B cell (primary cell): Measurements from ENCODE around the gene HHIPL1. TPM values are rescaled to one million over a fixed set of nuclear protein-coding genes. Genes with fewer than 3 reads are reported as not detected.

Experiments
- ATAC-seq: fragments of 200-7000 bp; cut with Tn5 transposase; one replicate; pipeline ENCODE4 v1.10.0; 2021; ENCODE audit warnings: low read depth, mild to moderate bottlenecking, moderate number of reproducible peaks, moderate library complexity
- CTCF ChIA-PET: fragments of 350-600 bp; sonication (Branson Sonifier 250); formaldehyde crosslinking; loops from one replicate; lab custom pipeline; 2021; ENCODE audit warnings: antibody characterized with exemption, inconsistent platforms; lab: Charles Lee
- POLR2A ChIA-PET: fragments of 350-600 bp; sonication (Branson Sonifier 250); formaldehyde crosslinking; loops from one replicate; lab custom pipeline; 2021; ENCODE audit warnings: antibody characterized with exemption; lab: Charles Lee
- DNase-seq: peaks from one replicate; pipeline ENCODE4 v3.0.0; 2013
- H2AFZ ChIP-seq: 2 replicates; pipeline ENCODE4 v1.6.1; 2012; ENCODE audit warnings: mild to moderate bottlenecking, low read depth, low read length; ENCODE audit not compliant: insufficient read depth, poor library complexity, severe bottlenecking
- H3K27ac ChIP-seq, 2 donors: 1 replicate in 1 of 2; 2 replicates in 1 of 2; pipeline ENCODE4 v1.5.1; 2012 to 2013; ENCODE audit warnings: low read length in 2 of 2, mild to moderate bottlenecking in 2 of 2, moderate library complexity in 1 of 2
- H3K27me3 ChIP-seq, 4 experiments: fragments of 200-600 bp in 1 of 4; sonication (generic) in 1 of 4; replicated peaks in 1 of 4; 1 replicate in 2 of 4; 2 replicates in 2 of 4; pipeline versions ENCODE4 v1.6.1 to v1.7.0; 2013 to 2016; ENCODE audit warnings: low read length in 3 of 4, mild to moderate bottlenecking in 2 of 4, mixed read lengths in 1 of 4, moderate library complexity in 1 of 4; ENCODE audit not compliant: insufficient read depth in 4 of 4, control insufficient read depth in 3 of 4; ENCODE audit errors: control extremely low read depth in 1 of 4
- H3K36me3 ChIP-seq, 2 experiments: replicated peaks in 1 of 2; 1 replicate in 1 of 2; 2 replicates in 1 of 2; pipeline versions ENCODE4 v1.6.1 to v1.7.1; 2013; ENCODE audit warnings: low read length in 1 of 2; ENCODE audit not compliant: insufficient read depth in 2 of 2, control insufficient read depth in 1 of 2; ENCODE audit errors: control extremely low read depth in 1 of 2, extremely low read depth in 1 of 2
- H3K4me1 ChIP-seq, 2 donors: fragments of 200-600 bp in 1 of 2; sonication (generic) in 1 of 2; 1 replicate in 1 of 2; 2 replicates in 1 of 2; pipeline versions ENCODE4 v1.5.1 to v1.6.1; 2013 to 2017; ENCODE audit warnings: low read length in 2 of 2; ENCODE audit not compliant: control insufficient read depth in 2 of 2, insufficient read depth in 2 of 2
- H3K4me2 ChIP-seq: replicated peaks from 2 replicates; pipeline ENCODE3; 2012; ENCODE audit warnings: mild to moderate bottlenecking, low read depth, low read length; ENCODE audit not compliant: poor library complexity, severe bottlenecking
- H3K4me3 ChIP-seq, 5 experiments: fragments of 200-600 bp in 1 of 5; sonication (generic) in 1 of 5; 1 replicate in 3 of 5; 2 replicates in 2 of 5; pipeline versions ENCODE4 v1.5.1 to v1.7.0; 2011 to 2016; ENCODE audit warnings: low read length in 4 of 5, mild to moderate bottlenecking in 4 of 5, low read depth in 2 of 5, control low read depth in 1 of 5, moderate library complexity in 1 of 5; ENCODE audit not compliant: insufficient read depth in 1 of 5; ENCODE audit errors: control extremely low read depth in 1 of 5, extremely low read depth in 1 of 5
- H3K79me2 ChIP-seq: fragments of 200-600 bp; sonication (generic); one replicate; pipeline ENCODE4 v1.6.0; 2016; ENCODE audit warnings: low read length; ENCODE audit not compliant: control insufficient read depth, insufficient read depth
- H3K9ac ChIP-seq: fragments of 200-600 bp; sonication (generic); 2 replicates; pipeline ENCODE4 v1.6.1; 2017; ENCODE audit warnings: mild to moderate bottlenecking, low read length, moderate library complexity
- H3K9me3 ChIP-seq, 3 donors: one replicate each; pipeline versions ENCODE4 v1.6.1 to v1.7.1; 2013; ENCODE audit warnings: low read length in 2 of 3; ENCODE audit not compliant: control insufficient read depth in 2 of 3, insufficient read depth in 1 of 3; ENCODE audit errors: control extremely low read depth in 1 of 3
- H4K20me1 ChIP-seq: 2 replicates; pipeline ENCODE4 v1.6.0; 2012; ENCODE audit warnings: mild to moderate bottlenecking, low read length; ENCODE audit not compliant: insufficient read depth, control insufficient read depth, poor library complexity, severe bottlenecking
- H3K27ac Mint-ChIP-seq: one replicate; pipeline ENCODE4 v1.8.0; 2021; ENCODE audit warnings: mixed read lengths
- H3K27me3 Mint-ChIP-seq: one replicate; pipeline ENCODE4 v1.8.0; 2021; ENCODE audit warnings: mixed read lengths
- H3K4me1 Mint-ChIP-seq: one replicate; pipeline ENCODE4 v1.8.0; 2021; ENCODE audit warnings: mixed read lengths
- H3K4me3 Mint-ChIP-seq: one replicate; pipeline ENCODE4 v1.8.0; 2021; ENCODE audit warnings: mixed read lengths
- H3K9me3 Mint-ChIP-seq: one replicate; pipeline ENCODE4 v1.8.0; 2022; ENCODE audit warnings: mixed read lengths; ENCODE audit not compliant: insufficient read depth
- CTCF ChIP-seq: fragments of 200-600 bp; IDR thresholded peaks from one replicate; pipeline ENCODE4 v1.8.0; 2022; ENCODE audit warnings: antibody characterized with exemption, mild to moderate bottlenecking
- EZH2 ChIP-seq: IDR thresholded peaks from 2 replicates; pipeline ENCODE4 v1.6.1; 2012; ENCODE audit warnings: borderline replicate concordance, low read depth, mild to moderate bottlenecking, moderate library complexity, low read length; ENCODE audit not compliant: insufficient read depth, poor library complexity, severe bottlenecking
- WGBS: methylation state at CpG from one replicate; pipeline ENCODE4 v1.1.5; 2013; ENCODE audit warnings: missing lambda C conversion rate; ENCODE audit not compliant: insufficient coverage; 5-methylcytosine and 5-hydroxymethylcytosine counted together
- intact Hi-C: fragments of 100-400 bp; cut with micrococcal nuclease; formaldehyde crosslinking; loops from one replicate; pipeline ENCODE4 v1.10.0; 2022
- polyA plus RNA-seq: library from polyadenylated mRNA; depleted of rRNA; stranded (reverse); fragments of >200 nt; gene quantifications from 2 replicates; pipeline ENCODE4 v1.2.3, GENCODE V29; 2012
- total RNA-seq, 2 donors: library from RNA; stranded (reverse); fragments of 120-200 nt in 1 of 2; gene quantifications; 1 replicate in 1 of 2; 2 replicates in 1 of 2; pipeline versions ENCODE4 v1.2.3 to v1.2.4, GENCODE V29; 2013 to 2022

The HHIPL1 gene
- total and polyA plus RNA-seq, 2 donors (not counting 1 experiment from before 2014, with no cell fraction given), result not detected

- Mint-ChIP-seq H3K4me1 (peaks cover 3% of the 10 kb centered on the region), H3K9me3 (no peaks in the 10 kb centered on the region), H3K27ac (no peak overlapping the region), H3K4me3 (no peak overlapping the region), H3K27me3 (peaks cover 54% of the 10 kb centered on the region)
- H3K27ac ChIP-seq, result no peak overlapping the region
- WGBS, result no CpG with 5 or more reads among the region's 5 CpGs
- H3K4me2 ChIP-seq, result no peak overlapping the region
- no peaks in the 10 kb centered on the region for H3K79me2 ChIP-seq
- no peak overlapping the region for H3K4me3 ChIP-seq
- POLR2A ChIA-PET, result no interaction called here
- intact Hi-C loops, result no loop called here
- ATAC-seq (no peak), DNase-seq (no peak)
- no peak overlapping the region for H2AFZ ChIP-seq
- H4K20me1 ChIP-seq, result no peaks in the 10 kb centered on the region
- H3K4me1 ChIP-seq, result peaks cover 0 to 14% of the 10 kb centered on the region in 2 donors
- peaks cover 0 to 40% (median 14%) of the 10 kb centered on the region in 4 experiments for H3K27me3 ChIP-seq
- no peak overlapping the region for H3K9ac ChIP-seq
- H3K36me3 ChIP-seq, result no peaks in the 10 kb centered on the region
- CTCF ChIA-PET, result no interaction called here
- TF ChIP-seq EZH2 (no peak), CTCF (no peak)
- H3K9me3 ChIP-seq, result peaks cover 0 to 21% (median 0%) of the 10 kb centered on the region in 3 donors
Measured at GRCh38 chr14:99690636-99691035, 45.7 kb downstream of the HHIPL1 start.

DNA sequence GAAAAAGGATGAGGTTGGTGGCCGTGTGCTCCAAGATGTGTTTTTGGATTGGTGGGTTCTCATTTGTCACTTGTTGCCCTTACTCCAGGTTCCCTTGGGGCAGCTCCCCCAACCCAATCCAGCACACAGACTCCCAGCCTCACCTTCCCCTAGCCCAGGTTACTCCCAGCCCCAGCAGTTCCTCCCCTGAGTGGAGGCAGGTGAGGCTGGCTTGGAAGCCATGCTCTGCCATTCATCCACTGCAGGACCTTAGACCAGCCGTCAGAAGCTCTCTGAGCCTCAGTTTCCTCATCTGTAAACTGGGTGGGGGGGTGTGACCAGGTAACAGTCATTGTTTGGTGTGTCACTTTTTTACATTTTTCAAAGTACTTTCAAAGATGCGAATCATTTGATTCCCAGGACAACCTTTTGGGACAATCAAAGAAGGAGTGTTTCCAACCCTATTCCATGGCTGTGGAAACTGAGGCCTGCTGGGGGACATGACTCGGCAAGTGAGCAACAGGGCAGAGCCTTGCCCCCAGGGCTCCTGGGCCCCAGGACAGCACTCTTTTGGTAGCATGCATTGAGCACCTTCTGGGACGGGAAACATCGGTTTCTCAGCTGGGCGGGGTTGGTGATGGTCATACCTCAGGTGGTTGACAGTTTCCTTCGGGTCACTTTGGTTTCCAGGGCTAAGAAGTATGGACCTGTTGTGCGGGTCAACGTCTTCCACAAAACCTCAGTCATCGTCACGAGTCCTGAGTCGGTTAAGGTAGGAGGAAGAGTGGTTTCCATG lies 46.4 kb downstream of the HHIPL1 start:
- Mint-ChIP-seq H3K4me1 (peaks cover 3% of the 10 kb centered on the region), H3K27me3 (peaks cover 51% of the 10 kb centered on the region), H3K9me3 (no peaks in the 10 kb centered on the region), H3K4me3 (no peak overlapping the region), H3K27ac (no peak overlapping the region)
- no peak for DNase-seq
- Histone ChIP-seq H3K27me3 (peaks cover 0 to 38% (median 16%) of the 10 kb centered on the region in 4 experiments), H3K9ac (no peak overlapping the region), H3K9me3 (peaks cover 0 to 21% (median 0%) of the 10 kb centered on the region in 3 donors), H3K4me1 (peaks cover 0 to 14% of the 10 kb centered on the region in 2 donors), H3K27ac (no peak overlapping the region), H3K79me2 (no peaks in the 10 kb centered on the region), H4K20me1 (no peaks in the 10 kb centered on the region), H3K36me3 (no peaks in the 10 kb centered on the region), H3K4me3 (no peak overlapping the region), H2AFZ (no peak overlapping the region), H3K4me2 (no peak overlapping the region)
- ATAC-seq, result no peak
- 95% methylated on average over 11 of the region's 13 CpGs for WGBS
- ChIA-PET CTCF (no interaction called here), POLR2A (no interaction called here)
- intact Hi-C loops, result no loop called here
- TF ChIP-seq EZH2 (no peak), CTCF (no peak)
